Iris pigment epithelial cell (primary cell): Measurements from ENCODE around the gene TST.

Experiments
- DNase-seq: peaks from one replicate; pipeline ENCODE4 v3.0.0-alpha.2; 2011; ENCODE audit warnings: low read depth

The TST gene

DNA sequence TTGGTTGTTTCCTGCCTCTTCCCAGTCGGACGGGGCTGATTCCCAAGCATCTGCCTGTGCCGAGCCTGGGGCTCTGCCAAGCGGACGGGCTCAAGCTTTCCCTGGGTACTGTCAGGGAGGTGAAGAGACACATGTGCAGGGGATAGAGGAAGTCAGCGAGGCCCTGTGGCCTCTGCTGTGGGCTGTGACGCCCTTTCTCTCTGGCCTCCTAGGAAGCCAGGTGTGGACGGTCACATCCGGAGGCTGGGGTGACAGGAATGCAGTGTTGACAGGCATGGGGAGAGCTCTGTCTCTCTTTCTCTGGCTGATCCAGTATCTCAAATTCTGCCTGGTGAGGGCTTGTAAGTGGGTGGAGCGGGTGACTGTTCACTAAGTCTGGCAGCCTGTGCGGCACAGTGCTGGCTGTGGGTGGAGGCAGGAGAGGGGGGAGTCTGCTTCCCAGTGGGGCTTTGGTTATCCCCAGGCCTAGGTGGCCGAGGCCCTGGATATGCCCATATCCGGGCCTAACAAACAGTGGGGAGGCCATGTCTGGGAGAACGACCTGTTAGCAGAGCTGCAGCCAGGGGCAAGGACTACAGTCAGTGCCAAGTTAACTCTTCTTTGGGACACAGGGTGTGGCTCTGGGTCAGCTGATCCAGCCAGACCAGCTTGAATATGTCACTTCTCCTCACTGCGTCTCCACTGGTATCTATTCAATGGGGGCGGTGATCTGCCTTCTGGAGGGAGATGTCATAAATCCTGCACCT, 34.2 kb upstream of the TST start:
- DNase-seq = no peak

DNA sequence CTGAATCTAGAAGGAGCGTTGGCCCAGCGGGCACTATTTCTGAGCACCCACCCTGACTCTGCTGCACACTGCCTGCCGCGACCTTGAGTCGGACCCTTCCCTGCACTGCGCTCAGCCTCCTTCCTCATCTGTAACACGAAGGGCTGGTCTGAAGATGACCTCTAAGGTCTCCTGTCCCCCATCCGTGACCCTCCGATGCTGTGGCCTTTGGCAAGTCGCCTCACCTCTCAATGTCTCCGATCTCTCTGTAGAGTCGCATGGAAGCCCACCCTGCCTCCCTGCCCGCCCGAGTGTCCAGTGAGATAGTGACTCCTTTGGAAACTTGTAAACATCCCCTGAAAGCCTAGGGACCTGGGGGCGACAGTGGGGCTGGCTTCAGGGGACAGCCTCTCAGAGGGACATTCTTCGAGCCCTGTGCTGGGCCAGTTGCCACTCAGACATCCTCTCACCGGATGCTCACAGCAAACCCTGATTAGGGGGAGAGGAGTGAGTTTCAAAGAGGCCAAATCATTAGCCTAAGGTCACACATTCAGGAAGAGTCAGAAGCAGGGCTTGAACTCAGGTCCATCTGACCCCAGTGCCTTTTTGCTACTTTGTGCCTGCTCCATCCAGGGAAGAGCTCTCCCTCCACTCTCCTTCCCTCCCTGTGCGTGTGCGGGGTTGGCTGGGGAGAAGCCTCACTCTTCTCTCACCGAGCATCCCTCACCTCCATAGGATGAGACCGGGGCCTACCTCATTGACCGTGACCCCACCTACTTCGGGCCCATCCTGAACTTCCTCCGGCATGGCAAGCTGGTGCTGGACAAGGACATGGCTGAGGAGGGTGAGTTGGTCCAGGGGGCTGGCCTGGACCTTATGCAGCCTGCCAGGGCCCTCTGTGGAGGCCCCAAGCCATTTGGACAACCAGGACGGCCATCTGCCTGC, 33.4 kb upstream of the TST start:
- no peak for DNase-seq

DNA sequence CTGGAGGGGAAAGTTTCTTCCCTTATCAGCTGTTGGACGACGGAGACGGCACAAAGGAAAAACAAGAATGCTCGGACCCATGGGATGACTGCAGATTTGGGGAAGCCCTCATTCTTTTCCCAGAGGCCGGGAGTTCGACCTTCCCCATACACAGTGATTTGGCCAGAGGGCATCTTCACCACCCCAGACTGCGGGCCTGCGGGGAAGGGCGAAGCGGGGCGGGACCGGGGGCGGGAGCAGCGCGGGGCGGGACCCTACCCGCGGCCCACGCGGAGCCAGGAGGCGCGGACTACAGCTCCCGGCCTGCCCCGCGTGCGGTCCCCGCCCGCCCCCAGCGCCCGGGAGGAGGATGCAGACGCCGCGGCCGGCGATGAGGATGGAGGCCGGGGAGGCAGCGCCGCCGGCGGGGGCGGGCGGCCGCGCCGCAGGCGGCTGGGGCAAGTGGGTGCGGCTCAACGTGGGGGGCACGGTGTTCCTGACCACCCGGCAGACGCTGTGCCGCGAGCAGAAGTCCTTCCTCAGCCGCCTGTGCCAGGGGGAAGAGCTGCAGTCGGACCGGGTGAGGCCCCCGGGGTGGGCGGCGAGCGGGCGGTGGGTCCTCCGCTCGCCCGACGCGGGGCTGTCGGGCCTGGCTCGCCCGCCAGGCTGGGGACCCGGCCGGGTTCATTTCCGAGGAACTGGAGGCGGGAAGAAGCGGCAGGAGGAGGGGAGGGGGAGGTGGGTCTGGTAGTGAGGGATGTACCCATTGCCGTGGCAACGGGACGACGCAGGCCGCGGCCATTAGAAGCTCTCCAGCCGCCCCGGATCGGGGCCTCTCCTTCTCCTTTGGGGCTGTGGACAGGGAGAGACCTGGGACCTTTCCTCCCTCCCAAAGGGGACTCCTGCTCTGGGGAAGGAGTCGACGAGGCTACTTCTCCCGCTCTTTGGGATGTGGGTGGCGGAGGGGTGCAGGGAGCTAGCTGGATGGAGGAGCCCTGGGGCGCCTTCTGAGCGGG, 32.4 kb upstream of the TST start, which contains the start of gene KCTD17:
Gene KCTD17 (plus strand): TSS at position 352 of the 995 bp plus-strand sequence. CDS start 19 bp downstream, at position 371.
- peak; percentile 73 for DNase-seq

DNA sequence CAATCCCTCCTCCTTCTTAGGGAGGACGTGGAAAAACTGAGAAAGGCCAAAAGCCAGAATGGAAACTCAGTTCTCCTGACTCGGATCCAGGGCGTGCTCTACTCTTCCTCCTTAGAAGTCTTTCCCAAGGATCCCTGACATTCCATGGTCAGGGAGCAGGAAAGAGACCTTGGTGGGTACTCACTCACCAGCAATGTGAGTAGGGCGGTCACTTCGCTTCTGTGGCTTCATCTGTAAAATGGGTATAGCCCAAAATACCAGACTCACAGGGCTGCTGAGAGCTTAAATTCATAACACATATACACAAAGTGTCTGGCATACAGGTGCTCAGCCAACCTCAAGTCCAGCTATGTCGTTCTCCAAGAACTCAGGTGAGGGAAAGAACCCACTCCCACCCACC, 31.7 kb upstream of the TST start:
- no peak for DNase-seq

DNA sequence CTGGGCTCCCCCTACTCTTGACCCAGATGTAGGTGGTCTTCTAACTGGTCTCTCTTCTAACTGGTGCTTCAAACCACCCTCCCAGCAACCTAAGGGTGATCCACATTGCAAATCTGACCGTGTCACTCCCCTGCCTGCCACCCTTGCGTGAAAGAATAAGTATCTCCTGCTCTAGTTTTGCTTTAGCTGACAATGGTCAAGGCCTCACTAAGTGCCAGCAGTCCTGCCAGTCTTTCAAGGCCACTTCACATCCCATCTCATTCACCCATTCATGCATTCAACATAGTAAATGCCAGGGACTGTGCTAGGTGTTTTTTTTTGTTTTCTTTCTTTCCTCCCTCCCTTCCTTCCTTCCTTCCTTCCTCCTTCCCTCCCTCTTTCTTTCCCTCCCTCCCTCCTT, 30.0 kb upstream of the TST start:
- DNase-seq = no peak

DNA sequence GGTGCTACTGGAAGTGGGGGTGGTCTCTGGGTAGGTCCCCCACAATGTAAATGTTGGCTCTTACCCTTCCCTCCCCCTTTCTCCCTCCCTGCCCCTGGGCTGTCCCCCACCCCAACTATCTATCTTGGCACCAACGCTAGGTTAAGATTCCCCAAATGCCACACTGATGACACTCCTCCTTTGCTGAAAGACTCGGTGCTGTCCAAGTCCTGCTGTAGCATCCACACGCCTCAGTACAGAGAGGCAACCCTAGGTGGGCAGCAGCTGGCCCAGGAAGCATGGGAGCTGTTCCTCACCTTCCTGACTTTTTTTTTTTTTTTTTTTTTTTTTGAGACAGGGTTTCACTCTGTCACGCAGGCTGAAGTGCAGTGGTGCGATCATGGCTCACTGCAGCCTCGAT, 28.9 kb upstream of the TST start:
- DNase-seq = peak; percentile 26

DNA sequence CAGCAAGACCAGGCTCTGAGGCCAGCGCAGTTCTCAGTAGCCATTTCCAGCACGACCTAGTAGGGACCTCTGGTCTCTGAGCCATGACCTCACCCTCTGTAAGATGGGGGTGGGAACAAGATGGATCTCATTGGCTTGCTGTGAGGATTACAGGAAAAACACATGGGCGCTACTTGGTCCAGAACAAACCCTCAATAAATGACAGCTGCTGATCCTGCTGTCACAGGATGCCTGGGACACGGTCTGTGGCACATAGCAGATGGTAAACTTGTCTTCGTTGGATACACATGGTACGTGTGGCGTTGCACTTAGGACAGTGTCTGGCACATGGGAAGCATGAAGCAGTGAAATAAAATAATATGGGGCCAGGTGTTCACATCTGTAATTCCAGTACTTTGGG, 27.8 kb upstream of the TST start:
- no peak for DNase-seq

DNA sequence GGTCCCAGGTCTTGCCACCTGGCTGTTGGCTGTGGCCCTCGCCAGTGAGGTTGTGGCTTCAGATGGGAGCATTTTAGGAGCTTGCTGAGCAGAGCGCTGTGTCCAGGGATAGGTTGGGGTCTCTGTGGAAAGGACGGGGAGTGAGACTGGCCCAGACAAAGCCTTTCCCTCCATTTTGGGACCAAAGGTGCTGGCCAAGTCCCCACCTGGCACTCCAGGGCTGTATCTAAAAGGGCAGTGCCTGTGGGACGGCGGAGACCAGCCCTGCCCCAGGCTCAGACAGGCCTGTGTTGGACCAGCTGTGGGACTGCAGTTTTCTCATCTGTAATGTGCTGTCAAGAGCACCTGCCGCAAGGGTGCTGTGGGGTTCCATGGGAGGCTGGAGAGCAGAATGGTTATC, 27.3 kb upstream of the TST start:
- no peak for DNase-seq

DNA sequence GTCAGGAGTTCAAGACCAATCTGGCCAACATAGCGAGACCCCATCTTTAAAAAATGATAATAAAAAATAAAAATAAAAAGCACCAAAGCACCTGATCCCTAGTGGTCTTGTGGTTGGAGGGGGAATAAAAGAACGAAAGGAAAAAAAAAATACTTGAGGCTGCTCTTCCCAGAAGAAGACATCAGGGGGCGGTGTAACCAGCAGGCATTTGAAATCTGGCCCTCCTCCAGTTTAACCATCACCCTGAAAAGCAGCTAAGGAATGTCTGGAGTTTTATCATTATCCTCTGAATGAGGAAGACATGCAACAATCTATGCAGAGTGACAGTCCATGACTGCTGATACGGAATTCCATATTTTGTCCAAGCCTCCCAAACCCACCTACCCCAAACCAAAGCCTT, 26.7 kb upstream of the TST start:
- DNase-seq = peak; percentile 70

DNA sequence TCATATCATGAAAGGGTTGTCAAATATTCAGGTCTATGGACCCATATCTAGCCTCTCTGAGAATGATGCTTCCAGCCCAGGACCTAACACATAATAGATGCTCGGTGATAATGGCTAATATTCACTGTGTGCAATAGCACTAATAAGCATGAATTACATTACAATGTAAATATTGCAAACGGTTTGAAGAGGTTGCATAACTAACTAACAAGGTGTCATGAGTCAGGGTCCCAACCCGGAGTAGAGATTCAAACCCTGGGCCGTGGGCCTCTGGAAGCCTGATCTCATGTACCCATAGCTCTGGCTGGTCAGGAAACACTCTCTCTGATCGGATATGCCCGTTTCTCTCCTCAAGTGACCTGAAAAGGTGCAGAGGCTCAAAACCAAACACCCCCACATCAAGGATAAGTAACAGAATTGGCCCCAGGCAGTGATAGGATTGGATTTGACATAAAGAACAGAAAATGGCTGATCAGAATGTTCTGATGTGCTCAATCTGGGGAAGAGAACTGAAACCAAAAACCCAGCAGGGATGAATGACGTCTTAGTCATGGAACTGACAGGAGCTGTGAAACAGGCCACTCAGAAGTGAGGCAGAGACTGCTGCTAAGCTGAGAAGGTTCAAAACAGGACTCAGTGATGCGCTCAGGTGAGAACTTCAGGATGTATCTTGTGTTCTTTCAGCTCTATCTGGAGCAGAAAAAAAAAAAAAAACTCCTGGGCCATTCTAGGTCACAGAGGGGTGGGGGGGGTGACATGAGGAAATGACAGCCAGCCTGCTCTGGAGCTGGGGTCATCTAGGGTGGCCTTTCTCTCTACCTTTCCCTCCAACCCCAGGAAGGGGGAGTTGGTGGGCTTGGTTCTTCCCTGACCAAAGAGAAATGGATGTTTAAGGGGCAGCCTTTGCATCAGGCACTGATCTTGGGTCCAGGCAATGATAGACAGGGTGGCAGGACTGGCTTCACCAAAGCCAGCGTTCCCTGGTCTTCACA, 25.7 kb upstream of the TST start:
- no peak for DNase-seq

DNA sequence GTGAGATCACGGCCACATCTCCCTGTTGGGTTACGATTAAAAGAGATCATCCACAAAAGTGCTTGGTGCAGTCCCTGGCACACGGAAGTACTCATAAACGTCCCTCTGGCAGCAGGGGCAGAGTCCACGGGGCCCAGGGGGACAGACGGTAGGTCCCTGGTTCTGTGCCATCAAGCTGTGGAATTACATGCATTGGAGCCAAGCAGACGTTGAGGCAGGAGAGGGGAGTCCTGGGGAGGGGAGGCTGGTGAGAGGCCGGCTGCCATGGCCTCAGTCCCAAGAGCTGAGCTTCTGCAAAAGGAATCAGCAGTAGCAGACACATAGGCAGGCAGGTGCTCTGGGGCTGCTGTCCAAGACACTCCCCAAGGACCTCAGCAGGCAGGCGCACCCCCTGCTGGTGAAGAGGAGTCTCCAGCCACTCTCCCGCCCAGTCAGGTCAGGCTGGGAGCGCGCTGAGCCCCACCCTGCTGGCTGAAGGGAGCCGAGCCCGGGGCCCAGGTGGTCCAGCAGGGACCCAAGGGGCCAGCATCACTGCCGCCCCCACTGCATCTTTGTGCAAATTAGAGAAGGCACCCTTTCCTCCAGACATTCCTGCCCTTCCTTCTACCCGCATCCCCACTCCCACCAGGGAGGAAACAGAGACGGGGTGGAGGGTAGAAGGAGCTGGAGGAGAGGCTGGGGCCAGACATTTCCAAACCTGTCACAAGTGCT, 24.7 kb upstream of the TST start:
- peak; percentile 44 for DNase-seq

DNA sequence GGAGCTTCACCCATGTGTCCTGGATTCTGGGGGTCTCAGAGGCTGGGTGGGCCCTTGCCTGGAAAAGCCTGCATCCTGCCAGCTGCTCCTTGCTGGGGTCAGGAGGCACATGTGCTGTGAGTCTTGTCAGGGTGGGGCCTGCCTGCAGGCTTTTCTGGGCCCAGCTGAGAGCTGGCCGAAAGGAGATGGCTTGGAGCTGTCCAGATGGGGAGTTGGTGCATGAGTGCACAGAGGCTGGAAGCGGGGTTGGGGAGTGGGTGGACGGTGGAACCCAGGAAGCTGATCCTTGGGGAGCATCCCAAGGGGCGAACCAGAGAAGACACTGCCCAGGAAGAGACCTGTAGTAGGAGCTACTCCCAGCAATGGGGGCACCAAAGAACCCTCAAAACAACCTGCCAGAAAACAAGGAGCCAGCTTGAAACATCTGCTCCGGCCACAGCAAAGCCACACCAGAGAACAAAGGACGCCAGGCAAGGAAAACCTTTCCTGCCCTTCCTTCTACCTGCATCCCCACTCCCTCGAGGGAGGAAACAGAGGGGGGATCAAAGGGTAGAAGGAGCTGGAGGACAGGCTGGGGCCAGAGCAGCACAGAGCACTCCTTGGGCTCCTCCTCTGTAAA, 24.1 kb upstream of the TST start:
- no peak for DNase-seq

DNA sequence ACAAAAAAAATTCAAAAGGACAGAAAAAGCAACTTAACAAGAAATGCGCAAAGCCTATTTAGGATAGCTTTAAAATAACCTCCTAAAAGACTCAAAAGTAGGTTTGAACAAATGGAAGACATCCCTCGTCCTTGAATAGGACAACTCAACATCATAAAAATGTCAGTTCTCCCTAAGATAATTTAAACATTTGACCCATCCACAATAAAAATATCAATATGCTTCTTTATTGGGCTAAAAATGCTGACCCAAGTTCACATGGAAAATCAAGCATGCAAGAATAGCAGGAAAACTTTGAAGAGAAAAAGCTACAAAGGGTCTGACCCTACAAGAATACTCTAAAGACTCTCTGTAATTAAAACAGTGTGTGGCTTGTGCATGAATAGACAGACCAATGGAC, 20.2 kb upstream of the TST start:
- DNase-seq = no peak

DNA sequence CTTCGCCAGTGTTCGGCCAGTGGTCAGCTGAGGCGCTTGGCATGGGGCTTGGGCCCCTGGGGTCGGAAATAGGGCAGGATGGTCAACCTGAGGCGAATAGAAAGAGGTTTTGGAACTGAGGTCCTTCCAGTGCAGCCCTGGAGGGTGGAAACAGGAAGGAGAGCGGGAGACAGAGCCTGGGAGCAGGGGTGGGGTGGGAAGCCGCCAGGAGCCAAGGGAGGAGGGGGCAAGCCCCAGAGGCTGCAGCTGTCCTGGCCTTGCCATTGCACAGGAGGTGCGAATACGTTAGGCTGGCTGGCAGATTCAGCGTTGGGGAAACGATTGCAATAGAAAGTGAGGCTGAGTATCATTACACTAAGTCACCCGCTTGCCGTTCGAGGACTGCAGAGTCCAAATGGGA, 18.4 kb upstream of the TST start:
- DNase-seq = no peak

DNA sequence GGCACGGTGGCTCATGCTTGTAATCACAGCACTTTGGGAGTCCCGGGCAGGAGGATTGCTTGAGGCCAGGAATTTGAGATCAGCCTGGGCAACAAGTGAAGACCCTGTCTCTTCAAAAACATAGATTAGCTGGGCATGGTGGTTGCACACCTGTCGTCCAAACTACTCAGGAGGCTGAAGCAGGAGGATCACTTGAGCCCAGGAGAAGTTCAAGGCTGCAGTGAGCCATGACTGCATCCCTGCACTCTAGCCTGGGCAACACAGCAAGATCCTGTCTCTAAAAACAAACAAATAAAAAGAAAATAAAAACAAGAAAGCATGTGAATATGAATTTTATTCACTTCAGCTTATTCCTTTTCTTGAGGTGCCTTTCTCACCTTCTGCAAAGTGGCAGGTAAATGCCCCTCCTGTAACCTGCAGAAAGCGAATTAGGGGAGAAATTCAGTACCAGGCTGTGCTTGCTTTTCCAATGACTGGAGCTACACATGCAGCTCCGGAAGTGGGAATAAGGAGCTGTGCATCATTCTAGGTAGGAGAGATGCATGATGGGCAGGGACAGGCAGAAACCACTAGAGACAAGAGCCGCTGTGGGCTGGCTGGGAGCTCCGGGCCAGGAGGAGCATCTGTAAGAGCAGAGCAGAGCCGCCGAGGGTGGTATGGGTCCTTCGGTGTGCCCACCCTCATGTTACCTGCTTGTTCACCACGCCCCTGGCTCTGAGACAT, 17.6 kb upstream of the TST start:
- DNase-seq = no peak

DNA sequence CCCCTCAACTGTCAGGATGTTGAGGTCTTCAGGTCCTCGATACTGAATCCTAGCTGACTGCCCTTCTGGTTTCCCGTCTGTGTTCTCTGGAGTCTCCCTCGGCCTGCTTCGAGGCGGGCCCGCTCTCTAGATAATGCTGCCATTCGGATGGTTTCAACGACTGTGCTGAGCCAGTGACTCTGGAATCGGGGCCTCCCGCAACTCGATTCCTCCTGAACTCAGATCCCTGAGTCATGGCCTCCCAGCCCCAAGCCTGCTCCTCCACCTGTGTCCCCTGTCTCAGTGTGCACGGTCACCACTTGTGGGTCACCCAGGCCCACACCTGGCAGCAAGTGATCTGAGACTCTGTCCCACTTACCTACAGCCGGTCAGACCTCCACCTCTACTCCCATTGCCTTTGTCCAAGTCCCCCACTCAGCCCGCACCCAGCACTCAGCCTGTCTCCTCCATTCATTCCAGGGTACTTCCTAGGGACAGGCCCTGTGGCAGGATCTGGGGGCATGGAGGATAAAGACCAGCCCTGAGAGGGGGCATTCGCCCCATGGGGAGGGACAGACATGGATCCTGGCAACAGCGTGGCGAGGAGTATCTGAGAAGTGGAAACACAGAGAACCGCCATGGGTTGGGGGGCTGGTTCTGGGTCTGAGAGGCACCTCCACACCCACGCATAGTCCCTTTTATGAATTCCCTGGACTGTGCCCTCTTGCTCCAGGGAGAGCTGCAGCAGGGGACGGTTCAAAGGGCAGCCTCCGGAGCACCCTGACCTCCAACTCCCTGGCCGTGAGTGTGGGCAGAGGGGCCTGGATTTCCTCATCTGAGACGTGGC, 14.6 kb upstream of the TST start:
- no peak for DNase-seq

DNA sequence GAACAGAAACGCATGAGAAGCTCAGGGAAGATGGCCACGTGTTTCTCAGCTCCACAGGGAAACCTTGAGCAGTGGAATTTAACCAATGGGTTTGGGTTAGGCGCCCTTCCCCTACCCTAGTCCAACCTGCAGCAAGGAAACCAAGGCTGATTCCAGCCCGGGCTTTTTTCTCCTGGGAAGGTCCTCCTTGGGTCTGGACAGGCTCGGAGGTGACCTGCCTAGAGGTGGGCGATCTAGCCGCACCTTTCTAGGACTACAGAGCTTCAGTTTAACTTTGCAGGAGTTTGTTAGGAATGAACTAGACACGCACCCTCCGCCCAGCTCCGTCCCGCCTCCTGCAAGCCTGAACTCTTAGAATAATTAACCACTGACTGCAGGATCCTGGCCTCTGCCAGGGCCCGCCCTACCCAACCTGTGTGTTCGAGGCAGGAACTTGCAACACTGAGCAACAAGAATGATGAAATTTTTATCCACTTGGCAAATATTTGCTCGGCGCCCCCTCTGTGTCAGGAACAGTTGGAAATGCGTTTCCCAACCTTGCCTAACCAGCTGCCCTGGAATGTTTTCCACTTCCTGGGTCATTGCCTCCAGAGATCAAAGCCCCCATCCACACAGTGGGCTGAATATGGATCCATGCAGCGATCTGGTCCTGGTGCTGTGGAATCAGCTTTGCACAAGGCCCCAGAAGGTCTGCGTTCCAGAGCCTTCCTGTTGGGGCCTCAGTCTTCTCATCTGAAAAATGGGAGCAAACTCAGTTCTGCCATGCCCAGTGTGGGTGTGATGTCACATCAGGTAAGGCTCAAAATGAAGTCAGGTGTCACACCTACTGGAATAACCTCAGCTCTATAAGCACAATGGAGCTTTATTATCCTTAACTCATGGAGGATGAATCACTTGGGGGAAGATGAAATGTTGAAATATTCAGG, 13.6 kb upstream of the TST start:
- DNase-seq = peak; percentile 85
